Right kidney (tissue), 1 donor: ENCODE data around the gene POP7.
"Not testable (repeated sequence)": the region's sequence is repeated elsewhere in the genome, so short reads cannot be mapped to it uniquely, and the experiment has no call there.

Source experiments
- DNase-seq: peaks from one replicate; pipeline ENCODE4 v3.0.0-alpha.2; 2016

Gene POP7

DNA sequence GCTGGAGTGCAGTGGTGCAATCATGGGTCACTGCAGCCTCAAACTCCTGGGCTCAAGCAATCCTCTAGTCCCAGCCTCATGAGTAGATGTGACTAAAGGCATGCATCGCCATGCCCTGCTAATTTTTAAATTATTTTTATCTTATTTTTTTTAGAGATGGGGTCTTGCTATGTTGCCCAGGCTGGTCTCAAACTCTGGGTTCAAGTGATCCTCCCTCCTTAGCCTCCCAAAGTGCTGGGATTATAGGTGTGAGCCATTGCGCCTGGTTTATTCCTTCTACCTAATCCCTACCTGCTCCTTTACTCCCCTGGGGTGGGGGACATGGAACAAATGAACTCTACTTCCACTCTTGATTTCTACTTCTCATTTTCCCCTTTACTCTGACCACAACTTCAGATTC lies 18.4 kb downstream of the POP7 start:
- DNase-seq: not testable (repeated sequence)

DNA sequence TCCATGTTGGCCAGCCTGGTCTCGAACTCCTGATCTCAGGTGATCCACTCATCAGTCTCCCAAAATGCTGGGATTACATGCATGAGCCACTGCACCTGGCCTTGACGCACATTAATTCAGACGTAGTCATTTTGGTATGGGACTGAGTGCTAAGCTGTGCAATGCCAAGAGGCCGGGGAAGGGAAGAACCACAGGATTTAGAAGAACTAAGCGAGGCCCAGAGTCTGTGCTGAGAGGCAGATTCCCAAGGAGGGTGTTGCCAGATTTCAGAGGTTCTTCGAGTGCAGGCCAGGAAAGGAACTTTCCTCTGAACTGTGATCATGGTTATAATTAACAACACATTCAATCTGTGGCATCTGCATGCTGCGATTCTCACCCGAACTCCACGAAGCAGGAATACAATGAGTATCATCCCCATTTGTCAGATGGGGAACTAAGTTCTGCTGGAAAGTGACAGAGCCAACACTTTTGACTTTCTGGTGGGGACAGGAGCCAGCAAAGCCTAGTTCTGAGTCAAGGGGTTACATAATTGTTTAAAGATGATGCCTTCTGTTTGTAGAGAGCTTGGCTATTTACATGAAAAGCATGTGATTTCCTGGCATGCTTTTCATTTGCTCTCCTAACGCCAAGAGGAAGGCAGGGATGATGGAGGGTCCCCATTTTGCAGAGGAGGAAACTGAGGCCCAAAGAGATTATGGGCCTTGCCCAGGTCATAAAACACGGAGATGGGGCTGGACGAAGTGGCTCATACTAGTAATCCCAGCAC lies 21.3 kb downstream of the POP7 start:
- DNase-seq: no peak

DNA sequence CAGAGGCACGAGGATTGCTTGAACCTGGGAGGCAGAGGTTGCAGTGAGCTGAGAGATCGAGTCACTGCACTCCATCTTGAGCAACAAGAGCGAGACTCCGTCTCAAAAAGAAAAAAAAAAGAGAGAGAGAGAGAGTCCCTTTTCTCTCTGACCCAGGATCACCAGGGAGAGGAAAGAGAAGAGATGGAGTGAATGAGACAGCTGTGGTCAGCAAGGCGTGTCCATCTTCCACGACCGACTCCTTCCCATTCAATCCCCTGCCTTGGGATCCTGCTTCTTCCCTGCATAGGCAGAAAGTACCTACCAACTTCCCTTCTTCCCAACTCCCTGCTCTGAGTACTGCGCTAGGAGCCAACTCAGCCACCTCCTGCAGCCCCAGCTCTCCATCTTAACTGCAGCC lies 22.3 kb downstream of the POP7 start:
- no peak for DNase-seq

DNA sequence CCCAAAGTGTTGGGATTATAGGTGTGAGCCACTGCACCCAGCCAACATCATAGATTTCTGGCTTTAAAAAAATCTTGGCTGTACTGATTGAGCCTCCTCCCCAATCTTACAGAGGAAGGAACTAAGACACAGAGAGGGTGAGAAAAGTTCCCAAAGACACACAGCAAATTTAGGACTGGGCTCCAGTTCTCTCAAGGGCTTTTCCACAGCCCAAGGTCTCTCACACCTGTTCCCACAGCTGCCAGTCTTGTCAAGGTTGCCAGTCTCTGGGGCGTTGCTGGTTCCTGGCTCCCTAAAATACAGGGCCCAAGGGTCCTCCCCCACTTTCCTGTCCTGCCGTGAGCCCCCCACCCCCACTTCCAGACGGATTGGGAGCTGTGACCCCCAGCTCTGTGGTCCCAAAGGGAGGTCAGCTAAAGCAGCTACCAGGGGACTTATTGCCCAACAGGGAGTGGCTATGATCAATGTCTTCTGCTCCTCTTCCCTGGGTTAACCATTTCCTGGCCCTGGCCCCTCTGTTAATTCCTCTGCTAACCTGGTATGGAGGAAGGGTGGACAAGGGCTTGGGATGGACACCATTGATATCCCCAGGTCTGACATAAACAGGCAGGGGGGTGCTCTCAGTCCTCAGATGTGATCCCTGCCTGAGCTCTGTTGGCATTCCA lies 24.3 kb downstream of the POP7 start:
- DNase-seq: no peak

DNA sequence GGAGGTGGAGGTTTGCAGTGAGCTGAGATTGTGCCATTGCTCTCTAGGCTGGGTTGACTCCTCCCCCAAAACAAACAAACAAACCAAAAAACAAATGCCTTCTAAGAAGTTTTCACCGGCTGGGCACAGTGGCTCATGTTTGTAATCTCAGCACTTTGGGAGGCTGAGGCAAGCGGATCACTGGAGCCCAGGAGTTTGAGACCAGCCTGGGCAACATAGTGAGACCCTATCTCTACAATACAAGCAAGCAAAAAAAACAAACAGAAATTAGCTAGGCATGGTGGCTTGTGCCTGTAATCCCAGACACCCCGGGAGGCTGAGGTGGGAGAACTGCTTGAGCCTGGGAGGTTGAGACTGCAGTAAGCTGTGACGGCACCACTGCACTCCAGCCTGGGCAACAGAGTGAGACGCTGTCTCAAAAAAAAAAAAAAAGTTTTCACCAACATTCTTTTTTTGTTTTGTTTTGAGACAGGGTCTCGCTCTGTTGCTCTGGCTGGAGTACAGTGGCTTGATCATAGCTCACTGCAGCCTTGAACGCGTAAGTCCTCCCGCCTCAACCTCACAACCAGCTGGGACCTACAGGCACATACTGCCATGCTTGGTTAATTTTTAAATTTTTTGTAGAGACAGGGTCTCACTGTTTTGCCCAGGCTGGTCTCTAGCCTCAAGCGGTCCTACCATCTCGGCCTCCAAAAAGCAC lies 26.2 kb downstream of the POP7 start:
- no peak for DNase-seq

DNA sequence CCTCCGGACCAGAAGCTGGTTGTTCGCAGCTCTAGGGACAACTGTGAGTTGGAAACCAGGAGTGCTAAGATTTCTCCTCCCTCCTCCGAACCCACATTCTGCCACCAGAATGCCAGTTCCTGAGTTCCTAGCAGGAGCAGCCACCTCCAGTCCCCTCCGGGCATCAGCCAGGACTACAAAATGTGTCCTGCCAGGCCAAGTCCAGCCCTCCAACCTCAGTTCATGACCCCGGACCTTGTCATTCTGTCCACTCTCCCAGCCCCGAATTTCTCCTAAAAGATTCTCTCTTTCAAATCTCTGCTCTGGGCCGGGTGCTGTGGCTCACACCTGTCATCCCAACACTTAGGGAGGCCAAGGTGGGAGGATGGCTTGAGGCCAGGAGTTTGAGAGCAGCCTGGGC lies 29.8 kb downstream of the POP7 start:
- no peak for DNase-seq

DNA sequence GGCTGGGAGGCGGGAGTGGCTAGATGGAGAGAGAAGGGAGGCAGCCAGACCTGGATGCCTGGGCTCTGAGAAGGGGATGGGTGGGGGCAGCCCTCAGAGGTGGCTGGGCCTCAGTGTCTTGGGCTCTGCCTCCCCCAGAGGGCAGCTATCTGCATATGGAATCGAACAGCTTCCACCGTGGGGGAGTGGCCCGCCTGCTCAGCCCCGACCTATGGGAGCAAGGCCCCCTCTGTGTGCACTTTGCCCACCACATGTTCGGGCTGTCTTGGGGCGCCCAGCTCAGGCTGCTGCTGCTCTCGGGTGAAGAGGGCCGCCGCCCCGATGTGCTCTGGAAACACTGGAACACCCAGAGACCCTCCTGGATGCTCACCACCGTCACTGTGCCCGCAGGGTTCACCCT lies 30.8 kb downstream of the POP7 start:
- no peak for DNase-seq

DNA sequence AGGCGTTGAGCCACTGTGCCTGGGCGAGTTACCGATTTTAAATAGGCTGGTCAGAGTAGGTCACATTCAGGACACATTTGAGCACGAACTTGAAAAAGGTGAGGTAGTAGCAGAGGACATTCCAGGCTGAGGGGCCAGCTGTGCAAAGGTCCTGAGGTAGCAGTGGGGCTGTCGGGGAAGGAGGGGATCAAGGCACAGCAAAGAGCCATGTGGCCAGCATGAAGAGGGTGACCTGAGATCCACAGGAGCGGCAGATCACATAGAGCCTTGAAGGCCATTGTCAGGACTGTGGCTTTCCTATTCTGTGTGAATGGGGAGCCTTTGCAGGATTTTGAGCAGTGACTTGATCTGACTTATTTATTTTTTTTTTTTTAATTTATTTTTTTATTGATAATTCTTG lies 34.0 kb downstream of the POP7 start:
- DNase-seq: no peak

DNA sequence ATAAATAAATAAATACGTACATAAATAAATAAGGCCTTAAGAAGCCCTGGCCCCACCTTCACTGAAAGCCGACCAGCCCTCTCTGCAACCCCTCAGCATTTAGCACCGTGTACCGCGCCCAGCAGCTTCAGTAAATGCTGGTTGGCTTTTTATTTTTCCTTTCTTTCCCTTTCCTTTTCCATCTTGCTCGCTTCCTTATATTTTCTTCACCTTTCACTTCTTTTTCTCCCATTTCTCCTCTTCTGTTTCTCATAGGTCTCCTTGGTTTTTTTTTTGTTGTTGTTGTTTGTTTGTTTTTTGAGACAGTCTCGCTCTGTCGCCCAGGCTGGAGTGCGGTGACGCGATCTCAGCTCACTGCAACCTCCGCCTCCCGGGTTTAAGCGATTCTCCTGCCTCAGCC lies 38.7 kb downstream of the POP7 start:
- no peak for DNase-seq

DNA sequence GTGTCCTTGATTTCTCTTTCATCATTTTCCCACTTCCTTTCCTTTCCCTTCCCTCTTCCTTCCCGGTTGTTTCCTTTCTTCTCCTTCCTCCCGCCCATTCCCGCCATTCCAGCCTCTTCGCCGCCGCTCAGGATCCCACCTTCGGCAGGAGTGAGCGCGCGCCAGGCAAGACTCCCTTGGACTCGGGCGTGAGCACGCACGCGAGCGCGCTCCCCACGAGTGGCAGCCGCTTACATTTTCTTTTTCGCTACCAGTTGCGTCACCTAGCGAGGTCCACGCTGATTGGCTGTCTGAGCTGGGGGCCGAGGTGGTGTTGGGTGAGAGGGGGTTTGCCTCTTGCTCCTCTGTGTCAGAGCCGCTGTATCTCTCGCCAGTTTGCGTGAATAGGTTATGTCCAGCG lies 39.3 kb downstream of the POP7 start:
- peak; percentile 57 for DNase-seq

DNA sequence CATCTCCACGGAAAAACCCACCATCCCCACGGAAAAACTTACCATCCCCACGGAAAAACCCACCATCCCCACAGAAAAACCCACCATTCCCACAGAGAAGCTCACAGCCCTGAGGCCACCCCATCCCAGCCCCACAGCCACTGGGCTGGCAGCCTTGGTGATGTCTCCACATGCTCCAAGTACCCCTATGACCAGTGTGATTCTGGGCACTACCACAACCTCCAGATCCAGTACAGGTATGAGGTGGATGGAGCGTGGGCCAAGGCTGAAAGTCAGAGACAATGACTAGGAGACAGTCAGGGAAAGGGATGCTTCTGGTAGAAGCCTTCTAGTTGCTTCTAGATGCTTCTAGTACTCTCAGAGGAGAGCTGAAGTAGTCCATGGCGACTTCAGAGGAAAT lies 47.1 kb downstream of the POP7 start:
- DNase-seq: no peak

DNA sequence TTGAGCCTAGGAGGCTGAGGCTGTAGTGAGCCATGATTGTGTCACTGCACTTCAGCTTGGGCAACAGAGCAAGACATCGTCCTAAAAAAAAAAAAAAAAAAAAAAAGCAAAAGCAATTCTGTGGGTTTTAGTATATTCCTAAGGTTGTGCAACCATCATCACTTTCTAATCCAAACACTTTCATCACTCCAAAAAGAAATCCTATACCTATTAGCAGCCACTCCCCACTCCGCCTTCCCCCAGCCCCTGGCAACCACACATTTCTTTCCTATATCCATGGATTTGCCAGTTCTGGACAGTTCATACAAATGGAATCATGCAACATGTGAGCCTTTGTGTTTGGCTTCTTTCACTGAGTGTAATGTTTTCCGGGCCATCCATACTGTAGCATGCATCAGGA lies 47.8 kb downstream of the POP7 start:
- no peak for DNase-seq
